GM13977 (cell line): ENCODE measurements around the gene DKK1.

ENCODE experiments used
- DNase-seq: peaks from one replicate; pipeline ENCODE4 v3.0.0; 2012; ENCODE audit warnings: low spot score
- CTCF ChIP-seq: IDR thresholded peaks from 2 replicates; pipeline ENCODE4 v1.5.1; 2012; ENCODE audit warnings: mild to moderate bottlenecking, control low read depth; ENCODE audit not compliant: insufficient read depth; ENCODE audit errors: extremely low read depth, missing control alignments
- in situ Hi-C: fragments of 300-500 bp; cut with MboI; formaldehyde crosslinking; loops from one replicate; pipeline ENCODE4 v1.12.0; 2022; ENCODE audit warnings: low sequenced_read_pairs, low pct_unique_long_range_greater_than_20kb, mixed read lengths, inconsistent platforms; ENCODE audit not compliant: unreplicated experiment

DKK1 gene

GRCh38 chr10:52276986-52277385 lies 37.1 kb upstream of the DKK1 start:
- no peak for TF ChIP-seq CTCF
- DNase-seq: no peak
- in situ Hi-C loops: no loop called here

GRCh38 chr10:52279546-52279945 lies 34.5 kb upstream of the DKK1 start:
- DNase-seq: no peak
- in situ Hi-C loops: no loop called here
- TF ChIP-seq CTCF: no peak

- in situ Hi-C loops: no loop called here
- no peak for DNase-seq
- TF ChIP-seq CTCF: no peak
These were observed 34.0 kb upstream of the DKK1 start for GRCh38 chr10:52280051-52280450.

- in situ Hi-C loops: no loop called here
- no peak for TF ChIP-seq CTCF
- no peak for DNase-seq
These were observed 30.9 kb upstream of the DKK1 start for GRCh38 chr10:52283174-52283573.

GRCh38 chr10:52284416-52285013 lies 29.6 kb upstream of the DKK1 start:
- no peak for DNase-seq
- in situ Hi-C loops: no loop called here
- TF ChIP-seq CTCF: no peak

- in situ Hi-C loops: no loop called here
- no peak for TF ChIP-seq CTCF
- DNase-seq: no peak
These were observed 26.2 kb upstream of the DKK1 start for GRCh38 chr10:52287866-52288265.

GRCh38 chr10:52297747-52298146 lies 16.3 kb upstream of the DKK1 start:
- no peak for DNase-seq
- TF ChIP-seq CTCF: no peak
- in situ Hi-C loops: no loop called here
